H1 (cell line): ENCODE measurements around the gene PEX26. TPM values are rescaled to one million over a fixed set of nuclear protein-coding genes. Genes with fewer than 3 reads are reported as not detected.

ENCODE experiments used
- CTCF ChIA-PET: fragments of 300-600 bp; sonication (Branson Sonifier 250); formaldehyde crosslinking; loops from one replicate; lab custom pipeline; 2021; ENCODE audit not compliant: partially characterized antibody; lab: Charles Lee
- POLR2A ChIA-PET: fragments of 300-600 bp; sonication (Branson Sonifier 250); formaldehyde crosslinking; loops from one replicate; lab custom pipeline; 2021; ENCODE audit warnings: inconsistent platforms; ENCODE audit not compliant: partially characterized antibody; lab: Charles Lee
- DNase-seq, 2 experiments: peaks; one replicate each; pipeline versions ENCODE4 v3.0.0 to v3.0.0-alpha.2; 2010 to 2022; ENCODE audit warnings: low spot score in 2 of 2, low read depth in 1 of 2, mixed read lengths in 1 of 2
- FAIRE-seq: peaks from 2 replicates; lab custom pipeline; 2011; peaks lifted over from hg19 to GRCh38; lab: Jason Lieb, UNC
- H2AFZ ChIP-seq: 2 replicates; pipeline ENCODE4 v1.8.1; 2012; ENCODE audit warnings: low read length, inconsistent platforms
- H2AK5ac ChIP-seq: 2 replicates; pipeline ENCODE4 v1.6.1; 2013; ENCODE audit warnings: low read depth, low read length
- H2BK120ac ChIP-seq: replicated peaks from 2 replicates; pipeline ENCODE3; 2013; ENCODE audit warnings: low read depth, low read length, inconsistent platforms
- H2BK12ac ChIP-seq: 2 replicates; pipeline ENCODE4 v1.6.1; 2013; ENCODE audit warnings: low read depth, low read length
- H2BK15ac ChIP-seq: 2 replicates; pipeline ENCODE4 v1.6.1; 2013; ENCODE audit warnings: low read length
- H2BK20ac ChIP-seq: 2 replicates; pipeline ENCODE4 v1.6.1; 2013; ENCODE audit warnings: low read length
- H2BK5ac ChIP-seq: 2 replicates; pipeline ENCODE4 v1.6.1; 2013; ENCODE audit warnings: low read depth, low read length
- H3K14ac ChIP-seq: 2 replicates; pipeline ENCODE4 v1.6.1; 2013; ENCODE audit warnings: inconsistent platforms; ENCODE audit not compliant: insufficient read length
- H3K18ac ChIP-seq: 2 replicates; pipeline ENCODE4 v1.6.1; 2013; ENCODE audit warnings: low read length; ENCODE audit errors: extremely low read depth
- H3K23ac ChIP-seq: 2 replicates; pipeline ENCODE4 v1.6.1; 2013; ENCODE audit warnings: inconsistent platforms; ENCODE audit not compliant: insufficient read length
- H3K23me2 ChIP-seq: 2 replicates; pipeline ENCODE4 v1.6.1; 2013; ENCODE audit warnings: low read depth, low read length
- H3K27ac ChIP-seq: 2 replicates; pipeline ENCODE4 v1.6.1; 2011; ENCODE audit warnings: low read depth, low read length, inconsistent platforms
- H3K27me3 ChIP-seq, 4 experiments: replicated peaks in 1 of 4; 1 replicate in 1 of 4; 2 replicates in 3 of 4; pipeline versions ENCODE4 v1.6.1 to v1.8.1; 2011 to 2013; ENCODE audit warnings: low read length in 3 of 4, mild to moderate bottlenecking in 3 of 4, inconsistent platforms in 2 of 4, mixed read lengths in 2 of 4, moderate library complexity in 1 of 4; ENCODE audit not compliant: control insufficient read depth in 3 of 4, insufficient read depth in 3 of 4; ENCODE audit errors: extremely low read depth in 1 of 4
- H3K36me3 ChIP-seq, 4 experiments: 2 replicates each; pipeline versions ENCODE4 v1.6.1 to v1.8.1; 2011 to 2013; ENCODE audit warnings: mild to moderate bottlenecking in 4 of 4, low read length in 3 of 4, moderate library complexity in 2 of 4, control low read depth in 1 of 4, inconsistent platforms in 1 of 4; ENCODE audit not compliant: insufficient read depth in 4 of 4, control insufficient read depth in 2 of 4
- H3K4ac ChIP-seq: replicated peaks from 2 replicates; pipeline ENCODE3; 2013; ENCODE audit warnings: low read length, low read depth, mixed read lengths, inconsistent platforms; ENCODE audit not compliant: insufficient read length
- H3K4me1 ChIP-seq, 4 experiments: replicated peaks in 1 of 4; 1 replicate in 1 of 4; 2 replicates in 3 of 4; pipeline versions ENCODE4 v1.6.1 to v1.8.1; 2011 to 2013; ENCODE audit warnings: low read length in 3 of 4, inconsistent platforms in 2 of 4, mixed read lengths in 1 of 4; ENCODE audit not compliant: insufficient read depth in 4 of 4, control insufficient read depth in 3 of 4
- H3K4me2 ChIP-seq, 2 experiments: 2 replicates each; pipeline versions ENCODE4 v1.6.1 to v1.8.1; 2011 to 2013; ENCODE audit warnings: low read depth in 2 of 2, low read length in 2 of 2, control low read depth in 1 of 2, inconsistent platforms in 1 of 2, mild to moderate bottlenecking in 1 of 2; ENCODE audit not compliant: insufficient read depth in 1 of 2
- H3K4me3 ChIP-seq, 4 experiments: fragments of 200-600, 300-600 bp in 1 of 4; sonication (generic), shearing (Covaris generic), sonication (Bioruptor Twin) in 1 of 4; 2 replicates each; pipeline versions ENCODE4 v1.5.1 to v1.8.1; 2011 to 2016; ENCODE audit warnings: low read length in 4 of 4, low read depth in 3 of 4, control low read depth in 2 of 4, inconsistent platforms in 2 of 4, mild to moderate bottlenecking in 2 of 4, mixed read lengths in 1 of 4, moderate library complexity in 1 of 4; ENCODE audit not compliant: insufficient read depth in 2 of 4; ENCODE audit errors: extremely low read depth in 1 of 4
- H3K56ac ChIP-seq: replicated peaks from 2 replicates; pipeline ENCODE3; 2013; ENCODE audit warnings: low read depth, mild to moderate bottlenecking, mixed read lengths, low read length, inconsistent platforms; ENCODE audit not compliant: insufficient read length
- H3K79me1 ChIP-seq: 2 replicates; pipeline ENCODE4 v1.6.1; 2013; ENCODE audit warnings: low read depth, low read length, control low read depth
- H3K79me2 ChIP-seq, 2 experiments: 2 replicates each; pipeline versions ENCODE4 v1.6.1 to v1.8.1; 2012 to 2013; ENCODE audit warnings: low read length in 2 of 2, mild to moderate bottlenecking in 2 of 2, inconsistent platforms in 1 of 2; ENCODE audit not compliant: insufficient read depth in 2 of 2, control insufficient read depth in 1 of 2
- H3K9ac ChIP-seq, 4 experiments: replicated peaks in 1 of 4; 1 replicate in 1 of 4; 2 replicates in 3 of 4; pipeline versions ENCODE4 v1.6.1 to v1.8.1; 2011 to 2013; ENCODE audit warnings: low read depth in 3 of 4, low read length in 3 of 4, control low read depth in 2 of 4, mild to moderate bottlenecking in 2 of 4, moderate library complexity in 2 of 4, inconsistent platforms in 1 of 4; ENCODE audit errors: extremely low read depth in 1 of 4
- H3K9me3 ChIP-seq, 2 experiments: 2 replicates each; pipeline versions ENCODE4 v1.6.1 to v1.8.1; 2012 to 2013; ENCODE audit warnings: mild to moderate bottlenecking in 2 of 2, moderate library complexity in 2 of 2, control low read depth in 1 of 2, inconsistent platforms in 1 of 2, low read depth in 1 of 2, low read length in 1 of 2, mixed read lengths in 1 of 2; ENCODE audit not compliant: insufficient read depth in 2 of 2
- H4K20me1 ChIP-seq, 2 experiments: replicated peaks in 1 of 2; 2 replicates each; pipeline versions ENCODE3 to v1.8.1; 2011 to 2013; ENCODE audit warnings: inconsistent platforms in 2 of 2, low read length in 2 of 2, mild to moderate bottlenecking in 1 of 2; ENCODE audit not compliant: insufficient read depth in 2 of 2, control insufficient read depth in 1 of 2
- H4K5ac ChIP-seq: 2 replicates; pipeline ENCODE4 v1.6.1; 2013; ENCODE audit warnings: low read length, low read depth, mixed read lengths, inconsistent platforms; ENCODE audit not compliant: insufficient read length
- H4K8ac ChIP-seq: 2 replicates; pipeline ENCODE4 v1.8.0; 2013; ENCODE audit warnings: mild to moderate bottlenecking, moderate library complexity, low read length, inconsistent platforms; ENCODE audit not compliant: insufficient read depth; ENCODE audit errors: extremely low read depth
- H4K91ac ChIP-seq: replicated peaks from 2 replicates; pipeline ENCODE3; 2013; ENCODE audit warnings: low read length, mixed read lengths, inconsistent platforms; ENCODE audit not compliant: insufficient read length
- CTBP2 ChIP-seq: IDR thresholded peaks from 2 replicates; pipeline ENCODE4 v1.7.0; 2011; ENCODE audit warnings: borderline replicate concordance, mild to moderate bottlenecking, moderate library complexity, mixed read lengths, low read length; ENCODE audit not compliant: insufficient read depth, insufficient read length
- RXRA ChIP-seq: IDR thresholded peaks from 2 replicates; pipeline ENCODE4 v1.6.1; 2011; ENCODE audit warnings: low read depth, mild to moderate bottlenecking, low read length, moderate library complexity; ENCODE audit not compliant: insufficient read depth
- SP1 ChIP-seq: IDR thresholded peaks from 2 replicates; pipeline ENCODE4 v1.6.1; 2011; ENCODE audit warnings: low read depth, low read length
- WGBS, 2 experiments: shearing (Covaris generic) in 1 of 2; methylation state at CpG; one replicate each; pipeline versions ENCODE4 v1.1.6 to v1.1.7; 2013 to 2015; ENCODE audit warnings: low lambda C conversion rate in 2 of 2, mixed read lengths in 2 of 2, inconsistent platforms in 1 of 2, low coverage in 1 of 2, missing lambda C conversion rate in 1 of 2; ENCODE audit not compliant: insufficient replicate concordance in 2 of 2, insufficient coverage in 1 of 2, insufficient read length in 1 of 2; ENCODE audit errors: extremely low coverage in 1 of 2, missing lambda C conversion rate in 1 of 2; 5-methylcytosine and 5-hydroxymethylcytosine counted together
- polyA plus RNA-seq, 7 experiments: library from polyadenylated mRNA; depleted of rRNA in 3 of 7; stranded (reverse) in 5 of 7; unstranded in 2 of 7; fragments of >200 nt in 5 of 7; fragments of 200-250 nt in 2 of 7; gene quantifications; 1 replicate in 5 of 7; 2 replicates in 1 of 7; 4 replicates in 1 of 7; pipeline versions ENCODE4 v1.2.1 to v1.2.3, GENCODE V29; 2011 to 2013; ENCODE audit warnings: missing spikeins in 2 of 7, mixed read lengths in 2 of 7
- total RNA-seq: library from RNA; stranded (reverse); fragmentation: NEBNext Ultra II Directional; extraction: Animal tissue kit (Norgen Biotek cat#: 25700); gene quantifications from 2 replicates; pipeline ENCODE4 v1.2.1, GENCODE V29; 2021
- TF ChIP-seq, protein P1 (sequence below), 3 experiments: IDR thresholded peaks; 1 replicate in 2 of 3; 2 replicates in 1 of 3; pipeline versions ENCODE4 v1.5.1 to v1.6.1; 2011; ENCODE audit warnings: low read length in 3 of 3, mild to moderate bottlenecking in 3 of 3, inconsistent platforms in 2 of 3, low read depth in 1 of 3, moderate library complexity in 1 of 3; ENCODE audit not compliant: insufficient read depth in 1 of 3; ENCODE audit errors: control extremely low read depth in 1 of 3

PEX26 gene
- total and polyA plus RNA-seq, 2 of the 8 experiments (the other 6 are each of a cell fraction or from before 2014, with no cell fraction given): 33.1 to 49.0 TPM

DNA sequence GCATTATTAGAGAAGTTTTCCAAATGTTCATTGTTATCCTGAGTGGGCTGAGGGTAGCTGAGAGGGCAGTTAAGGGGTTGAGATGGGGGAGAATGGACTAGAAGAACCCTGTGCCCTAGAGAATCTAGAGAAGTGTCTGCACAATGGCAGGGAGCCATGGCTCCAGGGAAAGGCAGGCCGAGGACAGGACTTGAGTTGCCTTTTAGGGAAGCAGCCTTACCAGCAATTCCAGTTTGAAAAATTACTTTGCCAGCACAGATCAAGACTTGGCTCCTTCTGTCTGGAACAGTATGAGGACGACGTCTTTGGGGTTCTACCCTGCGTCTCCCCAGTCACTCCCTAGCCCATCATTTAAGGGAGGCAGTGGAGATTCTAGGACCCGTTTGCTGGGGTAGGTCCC is 27.7 kb upstream of the PEX26 start:
- H3K4me3 ChIP-seq: no peak overlapping the region
- H2AK5ac ChIP-seq: no peak overlapping the region
- ChIA-PET POLR2A (no interaction called here), CTCF (interaction anchor here (1.8 kb wide), 1 partner anchor 15 kb away, joined by 5 read pairs; no protein-coding TSS in a partner anchor)
- no peak overlapping the region for H4K8ac ChIP-seq
- no peak overlapping the region for H3K9ac ChIP-seq
- H3K27me3 ChIP-seq: no peaks in the 10 kb centered on the region; a peak in 1 of 7 replicates
- H3K9me3 ChIP-seq: 0 out of 4 replicates have a peak, but pooled peaks cover 0 to 3% of the 10 kb centered on the region in 2 experiments
- TF ChIP-seq CTBP2: no peak
- TF ChIP-seq SP1: no peak
- TF ChIP-seq, protein P1, sequence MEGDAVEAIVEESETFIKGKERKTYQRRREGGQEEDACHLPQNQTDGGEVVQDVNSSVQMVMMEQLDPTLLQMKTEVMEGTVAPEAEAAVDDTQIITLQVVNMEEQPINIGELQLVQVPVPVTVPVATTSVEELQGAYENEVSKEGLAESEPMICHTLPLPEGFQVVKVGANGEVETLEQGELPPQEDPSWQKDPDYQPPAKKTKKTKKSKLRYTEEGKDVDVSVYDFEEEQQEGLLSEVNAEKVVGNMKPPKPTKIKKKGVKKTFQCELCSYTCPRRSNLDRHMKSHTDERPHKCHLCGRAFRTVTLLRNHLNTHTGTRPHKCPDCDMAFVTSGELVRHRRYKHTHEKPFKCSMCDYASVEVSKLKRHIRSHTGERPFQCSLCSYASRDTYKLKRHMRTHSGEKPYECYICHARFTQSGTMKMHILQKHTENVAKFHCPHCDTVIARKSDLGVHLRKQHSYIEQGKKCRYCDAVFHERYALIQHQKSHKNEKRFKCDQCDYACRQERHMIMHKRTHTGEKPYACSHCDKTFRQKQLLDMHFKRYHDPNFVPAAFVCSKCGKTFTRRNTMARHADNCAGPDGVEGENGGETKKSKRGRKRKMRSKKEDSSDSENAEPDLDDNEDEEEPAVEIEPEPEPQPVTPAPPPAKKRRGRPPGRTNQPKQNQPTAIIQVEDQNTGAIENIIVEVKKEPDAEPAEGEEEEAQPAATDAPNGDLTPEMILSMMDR (IDR thresholded peaks at IDR 0.05; ENCODE audit: control extremely low read depth in 1 of 3, insufficient read depth in 1 of 3, low read depth in 1 of 3, low read length in 3 of 3): no peak
- no peak for TF ChIP-seq RXRA
- H3K23ac ChIP-seq: no peak overlapping the region
- WGBS, 2 experiments: 85% methylated on average over 5 of the region's 5 CpGs; no CpG with 5 or more reads in 1 of the 2 experiments
- H3K14ac ChIP-seq: no peak overlapping the region
- no peak overlapping the region for H3K27ac ChIP-seq
- H2BK15ac ChIP-seq: no peak overlapping the region
- H4K91ac ChIP-seq: no peak overlapping the region
- H3K23me2 ChIP-seq: no peaks in the 10 kb centered on the region
- no peaks in the 10 kb centered on the region for H4K20me1 ChIP-seq
- no peak overlapping the region for H3K4me2 ChIP-seq
- H3K56ac ChIP-seq: no peak overlapping the region
- H2BK120ac ChIP-seq: no peak overlapping the region
- no peak for DNase-seq
- no peaks in the 10 kb centered on the region for H3K79me2 ChIP-seq
- FAIRE-seq: no peak
- H3K36me3 ChIP-seq: no peaks in the 10 kb centered on the region
- no peak overlapping the region for H2BK5ac ChIP-seq
- no peak overlapping the region for H3K4ac ChIP-seq
- H4K5ac ChIP-seq: no peak overlapping the region
- no peak overlapping the region for H2BK12ac ChIP-seq
- H2AFZ ChIP-seq: no peak overlapping the region
- no peaks in the 10 kb centered on the region for H3K4me1 ChIP-seq
- no peak overlapping the region for H2BK20ac ChIP-seq
- H3K18ac ChIP-seq: no peak overlapping the region
- no peaks in the 10 kb centered on the region for H3K79me1 ChIP-seq
